GM21529 (cell line): ENCODE results near the gene OASL.

Experiments used
- ATAC-seq: cut with Tn5 transposase; IDR thresholded peaks from one replicate; pipeline ENCODE4 v1.9.1; 2021; ENCODE audit not compliant: unreplicated experiment

OASL gene

GRCh38 chr12:120992989-120993388 is 46.1 kb downstream of the OASL start:
- ATAC-seq, result no peak

GRCh38 chr12:120991965-120992364 is 47.1 kb downstream of the OASL start:
- no peak for ATAC-seq

- no peak for ATAC-seq
These were observed 48.5 kb downstream of the OASL start for GRCh38 chr12:120990487-120991055.

- no peak for ATAC-seq
These were observed 49.4 kb downstream of the OASL start for GRCh38 chr12:120989687-120990086.

GRCh38 chr12:120988658-120989057 is 50.4 kb downstream of the OASL start:
- ATAC-seq, result no peak

GRCh38 chr12:120988234-120988633 is 50.8 kb downstream of the OASL start:
- no peak for ATAC-seq

- ATAC-seq, result no peak
These were observed 54.6 kb downstream of the OASL start for GRCh38 chr12:120984351-120984898.

- no peak for ATAC-seq
These were observed 55.3 kb downstream of the OASL start for GRCh38 chr12:120983759-120984158.

- no peak for ATAC-seq
These were observed 56.4 kb downstream of the OASL start for GRCh38 chr12:120982659-120983058.

- no peak for ATAC-seq
These were observed 57.6 kb downstream of the OASL start for GRCh38 chr12:120981407-120981941.

- ATAC-seq, result no peak
These were observed 58.2 kb downstream of the OASL start for GRCh38 chr12:120980800-120981368.

- ATAC-seq, result no peak
These were observed 59.0 kb downstream of the OASL start for GRCh38 chr12:120979862-120980696.

- ATAC-seq, result no peak
These were observed 59.7 kb downstream of the OASL start for GRCh38 chr12:120979220-120979861.

- no peak for ATAC-seq
These were observed 60.5 kb downstream of the OASL start, which contains the start of gene HNF1A for GRCh38 chr12:120978296-120979219. HNF1A (plus strand) TSS chr12:120978543; CDS start chr12:120978769, 226 bp downstream.

GRCh38 chr12:120977531-120978295 is 61.3 kb downstream of the OASL start:
- ATAC-seq, result no peak

GRCh38 chr12:120972870-120973543 is 66.0 kb downstream of the OASL start:
- ATAC-seq, result no peak

GRCh38 chr12:120971299-120972180 is 67.5 kb downstream of the OASL start:
- ATAC-seq, result no peak

GRCh38 chr12:120970310-120970709 is 68.7 kb downstream of the OASL start:
- no peak for ATAC-seq
